ENCODE data around the gene CACNA2D3. TPM values are rescaled to one million over a fixed set of nuclear protein-coding genes. Genes with fewer than 3 reads are reported as not detected.

The CACNA2D3 gene
- polyA plus RNA-seq, 1 donor (not counting 4 experiments of a cell fraction or from before 2014, with no cell fraction given) = 0.08 TPM

DNA sequence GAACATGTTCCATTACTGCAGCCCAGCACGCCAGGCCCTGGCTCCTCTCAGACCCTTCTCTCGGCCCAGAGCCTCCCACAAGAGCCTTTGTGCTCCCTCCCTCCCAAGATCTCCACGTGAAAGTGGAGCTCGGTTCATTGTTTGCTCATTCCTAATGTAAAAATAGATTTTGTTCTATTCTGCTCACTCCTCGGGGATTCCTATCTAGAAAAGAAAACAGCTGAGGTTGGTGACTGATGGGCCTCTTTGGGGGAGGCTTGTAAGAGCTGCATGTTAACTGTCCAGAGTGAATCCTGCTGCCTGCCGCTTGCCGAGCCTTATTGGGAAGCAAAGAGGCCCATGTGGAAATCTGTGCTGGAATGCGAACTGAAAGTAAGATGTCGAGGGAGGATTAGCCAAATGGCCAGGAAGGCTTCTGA is 538.4 kb downstream of the CACNA2D3 start:
- no peak for FAIRE-seq

DNA sequence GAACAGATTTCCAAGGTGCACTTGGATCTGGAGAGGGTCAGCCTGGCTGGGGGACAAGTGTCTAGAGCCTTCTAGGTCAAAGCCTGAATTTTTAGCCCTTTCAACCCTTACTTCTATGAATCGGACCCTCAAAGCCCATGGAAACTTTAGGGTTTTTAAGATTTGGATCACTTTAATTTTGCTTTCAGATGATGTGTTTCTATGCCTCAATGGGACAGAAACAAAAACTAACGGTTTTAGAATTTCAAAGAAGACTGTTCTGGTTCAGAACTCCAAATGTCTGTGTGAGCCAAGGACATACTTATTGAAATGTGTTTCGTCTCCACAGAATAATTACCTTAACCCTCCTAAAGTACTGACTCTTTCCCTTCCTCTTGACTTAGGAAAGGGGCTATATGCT is 538.8 kb downstream of the CACNA2D3 start:
- dilution Hi-C loops (cut with MboI; ENCODE audit: extremely low pct_ligation_motif_present, low sequenced_read_pairs) = no loop called here
- no peak overlapping the region for H3K4me2 ChIP-seq (ENCODE audit: control insufficient read depth, extremely low read depth, insufficient read depth, low read depth, low read length)

More for the DNA sequence above, 538.4 kb downstream of the CACNA2D3 start:
- dilution Hi-C loops (cut with MboI; ENCODE audit: extremely low pct_ligation_motif_present, low sequenced_read_pairs) = no loop called here
- no peak for TF ChIP-seq EZH2 (IDR thresholded peaks at IDR 0.05; ENCODE audit: low read length)
- TF ChIP-seq, protein P1, sequence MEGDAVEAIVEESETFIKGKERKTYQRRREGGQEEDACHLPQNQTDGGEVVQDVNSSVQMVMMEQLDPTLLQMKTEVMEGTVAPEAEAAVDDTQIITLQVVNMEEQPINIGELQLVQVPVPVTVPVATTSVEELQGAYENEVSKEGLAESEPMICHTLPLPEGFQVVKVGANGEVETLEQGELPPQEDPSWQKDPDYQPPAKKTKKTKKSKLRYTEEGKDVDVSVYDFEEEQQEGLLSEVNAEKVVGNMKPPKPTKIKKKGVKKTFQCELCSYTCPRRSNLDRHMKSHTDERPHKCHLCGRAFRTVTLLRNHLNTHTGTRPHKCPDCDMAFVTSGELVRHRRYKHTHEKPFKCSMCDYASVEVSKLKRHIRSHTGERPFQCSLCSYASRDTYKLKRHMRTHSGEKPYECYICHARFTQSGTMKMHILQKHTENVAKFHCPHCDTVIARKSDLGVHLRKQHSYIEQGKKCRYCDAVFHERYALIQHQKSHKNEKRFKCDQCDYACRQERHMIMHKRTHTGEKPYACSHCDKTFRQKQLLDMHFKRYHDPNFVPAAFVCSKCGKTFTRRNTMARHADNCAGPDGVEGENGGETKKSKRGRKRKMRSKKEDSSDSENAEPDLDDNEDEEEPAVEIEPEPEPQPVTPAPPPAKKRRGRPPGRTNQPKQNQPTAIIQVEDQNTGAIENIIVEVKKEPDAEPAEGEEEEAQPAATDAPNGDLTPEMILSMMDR (optimal IDR thresholded peaks at IDR 0.05 in 1 of 3, IDR thresholded peaks at IDR 0.05 in 1 of 3, conservative IDR thresholded peaks at IDR 0.05 in 1 of 3; ENCODE audit: extremely low read depth in 1 of 3, insufficient read depth in 2 of 3, low read length in 3 of 3) = no peak
- no peaks in the 10 kb centered on the region for H3K79me2 ChIP-seq (ENCODE audit: control insufficient read depth, insufficient read depth, low read length)
- H3K27me3 ChIP-seq (ENCODE audit: control insufficient read depth, extremely low read depth, insufficient read depth, low read length) = no peaks in the 10 kb centered on the region
- H3K9me1 ChIP-seq (ENCODE audit: control insufficient read depth, extremely low read depth, insufficient read depth, low read length) = no peaks in the 10 kb centered on the region
- no peak overlapping the region for H3K9ac ChIP-seq (ENCODE audit: control insufficient read depth, extremely low read depth, insufficient read depth, low read length)
- H4K20me1 ChIP-seq (ENCODE audit: control insufficient read depth, extremely low read depth, insufficient read depth, low read length) = no peaks in the 10 kb centered on the region
- H3K27ac ChIP-seq (ENCODE audit: control insufficient read depth, insufficient read depth, low read length) = no peak overlapping the region
- H3K4me3 ChIP-seq (ENCODE audit: control insufficient read depth in 2 of 3, extremely low read depth in 1 of 3, insufficient read depth in 2 of 3, low read depth in 1 of 3, low read length in 3 of 3) = no peak overlapping the region
- no peaks in the 10 kb centered on the region for H3K36me3 ChIP-seq (ENCODE audit: control insufficient read depth in 2 of 2, extremely low read depth in 1 of 2, insufficient read depth in 2 of 2, low read length in 2 of 2)
- no peaks in the 10 kb centered on the region for H3K9me3 ChIP-seq (ENCODE audit: control insufficient read depth, low read depth, low read length)
- DNase-seq (ENCODE audit: low read depth, low spot score) = no peak
- no peaks in the 10 kb centered on the region for H3K4me1 ChIP-seq (ENCODE audit: control insufficient read depth, extremely low read depth, insufficient read depth, low read length)
- H3K4me2 ChIP-seq (ENCODE audit: control insufficient read depth, extremely low read depth, insufficient read depth, low read depth, low read length) = no peak overlapping the region
- H2AFZ ChIP-seq (ENCODE audit: control insufficient read depth, low read length) = no peak overlapping the region

More for the DNA sequence above, 538.8 kb downstream of the CACNA2D3 start:
- H3K4me3 ChIP-seq (ENCODE audit: control insufficient read depth in 2 of 3, extremely low read depth in 1 of 3, insufficient read depth in 2 of 3, low read depth in 1 of 3, low read length in 3 of 3) = no peak overlapping the region
- no peaks in the 10 kb centered on the region for H3K36me3 ChIP-seq (ENCODE audit: control insufficient read depth in 2 of 2, extremely low read depth in 1 of 2, insufficient read depth in 2 of 2, low read length in 2 of 2)
- H3K27me3 ChIP-seq (ENCODE audit: control insufficient read depth, extremely low read depth, insufficient read depth, low read length) = no peaks in the 10 kb centered on the region
- H3K79me2 ChIP-seq (ENCODE audit: control insufficient read depth, insufficient read depth, low read length) = no peaks in the 10 kb centered on the region
- DNase-seq (ENCODE audit: low read depth, low spot score) = no peak
- H2AFZ ChIP-seq (ENCODE audit: control insufficient read depth, low read length) = no peak overlapping the region
- no peak overlapping the region for H3K9ac ChIP-seq (ENCODE audit: control insufficient read depth, extremely low read depth, insufficient read depth, low read length)
- no peak overlapping the region for H3K27ac ChIP-seq (ENCODE audit: control insufficient read depth, insufficient read depth, low read length)
- TF ChIP-seq, protein P1 (optimal IDR thresholded peaks at IDR 0.05 in 1 of 3, IDR thresholded peaks at IDR 0.05 in 1 of 3, conservative IDR thresholded peaks at IDR 0.05 in 1 of 3; ENCODE audit: extremely low read depth in 1 of 3, insufficient read depth in 2 of 3, low read length in 3 of 3) = no peak
- no peak for TF ChIP-seq EZH2 (IDR thresholded peaks at IDR 0.05; ENCODE audit: low read length)
- H3K9me1 ChIP-seq (ENCODE audit: control insufficient read depth, extremely low read depth, insufficient read depth, low read length) = no peaks in the 10 kb centered on the region
- no peaks in the 10 kb centered on the region for H4K20me1 ChIP-seq (ENCODE audit: control insufficient read depth, extremely low read depth, insufficient read depth, low read length)
- H3K4me1 ChIP-seq (ENCODE audit: control insufficient read depth, extremely low read depth, insufficient read depth, low read length) = no peaks in the 10 kb centered on the region
- FAIRE-seq = no peak
- H3K9me3 ChIP-seq (ENCODE audit: control insufficient read depth, low read depth, low read length) = no peaks in the 10 kb centered on the region
